RCC 7860 (cell line): ENCODE results near the gene FICD.
A peak's percentile ranks its signal among the peaks of the same experiment; 100 is the strongest.

Experiments used
- DNase-seq: peaks from one replicate; pipeline ENCODE4 v3.0.0-alpha.2; 2015; ENCODE audit warnings: low spot score
- FAIRE-seq: peaks from 2 replicates; lab custom pipeline; 2012; peaks lifted over from hg19 to GRCh38; lab: Jason Lieb, UNC

The FICD gene

DNA sequence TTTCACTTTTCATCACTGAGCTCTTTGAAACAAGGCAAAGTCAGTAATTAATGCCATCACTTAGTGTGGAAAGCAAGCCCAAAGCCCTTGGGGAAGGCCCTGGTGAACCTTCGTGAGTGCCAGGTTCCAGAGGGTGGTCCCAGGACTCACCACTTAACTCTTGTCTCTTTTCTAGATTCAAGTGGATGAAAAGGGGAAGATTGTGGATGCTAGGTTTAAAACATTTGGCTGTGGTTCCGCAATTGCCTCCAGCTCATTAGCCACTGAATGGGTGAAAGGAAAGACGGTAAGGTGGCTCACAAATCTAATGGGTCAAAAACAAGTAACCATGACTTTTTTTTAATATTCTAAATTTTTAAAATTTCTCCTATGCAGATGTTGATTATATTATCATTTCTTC is 50.1 kb downstream of the FICD start:
- DNase-seq (no peak), FAIRE-seq (no peak)

DNA sequence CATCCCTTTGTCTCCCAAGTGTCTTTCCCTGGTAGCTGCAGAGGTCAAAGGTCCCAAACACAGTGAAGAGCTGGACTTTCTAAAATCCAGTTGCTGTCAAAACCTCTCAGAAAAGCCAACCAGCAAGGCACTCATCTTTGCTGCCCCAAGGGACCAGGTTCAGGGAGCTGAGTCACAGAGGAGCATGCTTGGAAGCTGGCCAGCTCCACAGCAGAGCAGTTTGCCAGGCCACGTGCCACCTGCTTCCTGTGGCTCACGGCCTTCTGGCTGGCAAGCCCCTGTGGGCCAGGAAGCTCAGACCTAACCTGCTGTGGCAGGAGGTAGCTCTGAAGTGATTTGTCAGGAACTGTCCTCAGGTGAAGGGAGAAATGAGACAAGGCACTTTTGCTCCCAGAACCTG is 50.9 kb downstream of the FICD start:
- peak; percentile 58 for FAIRE-seq
- DNase-seq: peak; percentile 81

DNA sequence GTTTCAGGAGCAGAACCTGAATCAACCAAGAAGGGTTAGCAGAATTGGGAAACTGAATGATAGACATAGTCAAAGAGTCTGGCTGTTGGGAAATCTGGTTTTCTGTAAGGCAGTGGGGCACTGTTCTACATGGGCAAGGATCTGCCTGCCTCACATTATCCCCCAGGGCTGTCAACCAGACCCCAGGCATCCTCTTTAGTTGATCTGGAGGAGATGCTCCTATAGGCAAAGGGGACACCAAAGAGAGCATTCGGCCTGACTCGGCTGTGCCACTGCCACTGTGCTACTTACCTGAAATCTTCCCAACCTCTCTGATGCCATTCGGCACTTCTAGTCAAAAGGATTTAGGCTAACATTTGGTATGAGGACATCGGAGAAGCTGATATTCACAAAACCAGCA is 51.4 kb downstream of the FICD start:
- no peak for FAIRE-seq

DNA sequence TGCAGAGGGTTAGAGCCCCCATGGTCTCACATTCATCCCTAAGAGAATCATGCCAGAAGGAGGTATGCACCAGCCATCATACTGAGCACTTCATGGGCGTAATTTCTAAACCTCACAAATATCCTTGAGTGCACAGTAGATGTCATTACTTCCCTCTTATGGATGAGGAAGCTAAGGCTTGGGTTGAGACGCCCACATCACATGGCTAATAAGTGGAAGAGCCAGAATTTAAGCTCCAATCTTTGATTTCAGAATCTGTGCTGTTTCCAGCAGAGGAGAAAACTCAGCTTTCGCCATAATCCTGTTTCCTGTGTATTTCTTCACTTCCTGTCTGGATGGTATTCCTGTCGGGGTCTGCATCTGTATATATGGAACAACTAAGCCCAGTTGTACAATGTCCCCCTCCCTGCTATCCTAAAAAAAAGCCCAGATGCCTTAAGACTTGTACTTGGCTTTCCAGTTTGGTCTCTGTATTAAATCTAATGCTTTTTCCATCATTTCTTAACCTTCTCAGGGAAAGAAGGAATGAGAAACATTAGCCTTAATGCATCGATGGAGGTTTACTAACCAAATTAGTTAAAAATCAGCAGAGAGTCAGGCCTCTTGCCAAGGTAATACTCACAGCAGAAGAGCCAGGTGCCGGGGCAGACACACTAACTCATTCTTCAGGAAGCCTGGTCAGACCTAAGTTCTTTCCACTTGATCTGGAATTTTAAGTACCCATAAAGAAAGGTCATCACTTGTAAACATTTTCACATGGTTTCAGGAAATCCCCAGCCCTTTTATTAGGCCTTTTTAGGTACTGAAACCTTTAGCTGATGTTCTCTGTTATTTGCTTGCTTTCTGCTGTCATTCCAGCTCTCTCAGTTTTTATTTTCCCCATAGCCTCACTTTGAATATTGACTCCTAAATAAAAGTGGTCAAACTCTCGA is 52.6 kb downstream of the FICD start:
- FAIRE-seq (no peak), DNase-seq (no peak)

More for the DNA sequence above, 51.4 kb downstream of the FICD start:
- no peak for DNase-seq

DNA sequence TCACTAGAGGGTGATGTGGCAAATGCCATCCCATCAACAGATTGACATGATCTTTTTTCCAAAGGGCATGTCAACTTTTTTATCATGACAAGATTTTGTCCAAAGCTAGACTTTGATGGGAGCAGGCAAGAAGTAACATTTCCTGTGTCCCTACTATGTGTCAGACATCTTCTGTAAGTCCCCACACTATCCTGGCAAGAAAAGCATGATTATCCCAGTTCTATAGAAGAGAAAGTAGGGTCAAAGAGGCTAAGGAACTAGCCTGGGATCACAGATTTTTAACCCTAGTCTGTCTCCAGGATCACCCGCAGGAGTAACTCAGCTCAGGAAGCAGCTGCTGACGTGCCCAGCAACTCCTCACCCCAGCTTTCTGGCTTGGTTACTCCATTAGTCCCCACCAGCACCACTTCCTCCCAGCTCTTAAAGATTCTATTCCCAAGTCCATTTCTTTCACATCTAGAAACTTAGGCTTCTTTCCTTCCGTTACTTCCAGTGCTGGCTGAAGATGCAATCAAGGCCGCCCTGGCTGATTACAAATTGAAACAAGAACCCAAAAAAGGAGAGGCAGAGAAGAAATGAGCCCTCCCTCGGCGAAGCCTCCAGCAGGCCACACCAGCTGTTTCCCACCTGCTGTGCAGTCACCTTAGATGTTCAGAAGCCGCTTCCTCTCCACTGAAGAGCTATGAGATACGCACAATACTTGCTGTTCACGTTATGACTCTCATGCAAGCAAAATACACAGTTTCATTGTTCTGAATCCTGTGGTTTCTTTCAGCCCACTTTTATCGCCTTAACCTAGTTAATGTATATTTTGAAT is 53.5 kb downstream of the FICD start:
- DNase-seq (no peak), FAIRE-seq (no peak)
